Skeletal muscle tissue (tissue), 4 donors: ENCODE measurements around the gene VSTM4. TPM values are rescaled to one million over a fixed set of nuclear protein-coding genes. Genes with fewer than 3 reads are reported as not detected.

Source experiments
- H3K27ac ChIP-seq: one replicate; pipeline ENCODE4 v1.7.0; 2013; ENCODE audit warnings: mild to moderate bottlenecking, low read depth, low read length, inconsistent platforms
- H3K27me3 ChIP-seq, 3 donors: one replicate each; pipeline ENCODE4 v1.7.0; 2013; ENCODE audit warnings: low read length in 3 of 3; ENCODE audit not compliant: control insufficient read depth in 3 of 3, insufficient read depth in 3 of 3
- H3K36me3 ChIP-seq, 3 donors: one replicate each; pipeline ENCODE4 v1.7.0; 2013; ENCODE audit warnings: low read length in 3 of 3; ENCODE audit not compliant: control insufficient read depth in 3 of 3, insufficient read depth in 3 of 3
- H3K4me1 ChIP-seq, 3 donors: one replicate each; pipeline ENCODE4 v1.7.0; 2013; ENCODE audit warnings: low read length in 3 of 3, mild to moderate bottlenecking in 3 of 3; ENCODE audit not compliant: control insufficient read depth in 3 of 3, insufficient read depth in 3 of 3
- H3K4me3 ChIP-seq, 3 donors: one replicate each; pipeline ENCODE4 v1.7.0; 2013; ENCODE audit warnings: low read length in 3 of 3
- H3K9ac ChIP-seq, 3 donors: one replicate each; pipeline ENCODE4 v1.7.0; 2013; ENCODE audit warnings: low read length in 3 of 3, mild to moderate bottlenecking in 3 of 3, moderate library complexity in 2 of 3, low read depth in 1 of 3
- H3K9me3 ChIP-seq, 3 donors: one replicate each; pipeline ENCODE4 v1.7.0; 2013; ENCODE audit warnings: low read length in 3 of 3; ENCODE audit not compliant: control insufficient read depth in 3 of 3
- total RNA-seq: library from RNA; depleted of rRNA; stranded (reverse); fragments of >200 nt; gene quantifications from one replicate; pipeline ENCODE4 v1.2.3, GENCODE V29; 2014
- donor health status: Osteomylitis.

VSTM4 gene
- total RNA-seq, 1 donor from 2014 or later, result 40.7 TPM

- Histone ChIP-seq H3K4me1 (peaks cover 10 to 34% (median 12%) of the 10 kb centered on the region in 3 donors), H3K9me3 (no peaks in the 10 kb centered on the region), H3K27me3 (no peaks in the 10 kb centered on the region), H3K36me3 (peaks cover 0 to 5% (median 3%) of the 10 kb centered on the region in 3 donors), H3K4me3 (no peak overlapping the region), H3K9ac (no peak overlapping the region), H3K27ac (peak overlapping the region; percentile 36)
Measured at GRCh38 chr10:49068209-49068608, 47.1 kb downstream of the VSTM4 start.

GRCh38 chr10:49066944-49067730, 48.2 kb downstream of the VSTM4 start:
- peaks cover 10 to 28% (median 12%) of the 10 kb centered on the region in 3 donors for H3K4me1 ChIP-seq
- H3K27ac ChIP-seq, result no peak overlapping the region
- peaks cover 0 to 3% (median 3%) of the 10 kb centered on the region in 3 donors for H3K36me3 ChIP-seq
- no peak overlapping the region for H3K4me3 ChIP-seq
- H3K27me3 ChIP-seq, result no peaks in the 10 kb centered on the region
- peaks cover 0 to 3% (median 0%) of the 10 kb centered on the region in 3 donors for H3K9me3 ChIP-seq
- no peak overlapping the region for H3K9ac ChIP-seq

- peaks cover 0 to 3% (median 3%) of the 10 kb centered on the region in 3 donors for H3K36me3 ChIP-seq
- H3K9ac ChIP-seq, result no peak overlapping the region
- peaks cover 5 to 11% (median 10%) of the 10 kb centered on the region in 3 donors for H3K4me1 ChIP-seq
- H3K9me3 ChIP-seq, result peaks cover 0 to 3% (median 0%) of the 10 kb centered on the region in 3 donors
- no peak overlapping the region for H3K4me3 ChIP-seq
- no peak overlapping the region for H3K27ac ChIP-seq
- no peaks in the 10 kb centered on the region for H3K27me3 ChIP-seq
Measured at GRCh38 chr10:49062229-49062628, 53.1 kb downstream of the VSTM4 start.

GRCh38 chr10:49061667-49062066, 53.7 kb downstream of the VSTM4 start:
- no peak overlapping the region for H3K4me3 ChIP-seq
- no peak overlapping the region for H3K9ac ChIP-seq
- H3K27me3 ChIP-seq, result no peaks in the 10 kb centered on the region
- peaks cover 0 to 3% (median 0%) of the 10 kb centered on the region in 3 donors for H3K9me3 ChIP-seq
- H3K4me1 ChIP-seq, result peaks cover 5 to 13% (median 10%) of the 10 kb centered on the region in 3 donors
- peaks cover 0 to 3% (median 3%) of the 10 kb centered on the region in 3 donors for H3K36me3 ChIP-seq
- H3K27ac ChIP-seq, result no peak overlapping the region

- H3K27ac ChIP-seq, result no peak overlapping the region
- no peak overlapping the region for H3K4me3 ChIP-seq
- H3K9ac ChIP-seq, result no peak overlapping the region
- no peaks in the 10 kb centered on the region for H3K27me3 ChIP-seq
- peaks cover 0 to 3% (median 0%) of the 10 kb centered on the region in 3 donors for H3K9me3 ChIP-seq
- peaks cover 10 to 22% (median 15%) of the 10 kb centered on the region in 3 donors for H3K4me1 ChIP-seq
- peaks cover 0 to 3% (median 2%) of the 10 kb centered on the region in 3 donors for H3K36me3 ChIP-seq
Measured at GRCh38 chr10:49058463-49059255, 56.7 kb downstream of the VSTM4 start.

GRCh38 chr10:49057231-49057880, 58.0 kb downstream of the VSTM4 start:
- Histone ChIP-seq H3K27me3 (no peaks in the 10 kb centered on the region), H3K27ac (no peak overlapping the region), H3K36me3 (no peaks in the 10 kb centered on the region), H3K9ac (no peak overlapping the region), H3K9me3 (no peaks in the 10 kb centered on the region), H3K4me1 (peaks cover 10 to 28% (median 15%) of the 10 kb centered on the region in 3 donors), H3K4me3 (no peak overlapping the region)

GRCh38 chr10:49056356-49056755, 59.0 kb downstream of the VSTM4 start:
- Histone ChIP-seq H3K36me3 (no peaks in the 10 kb centered on the region), H3K4me1 (peaks cover 10 to 28% (median 15%) of the 10 kb centered on the region in 3 donors), H3K9me3 (no peaks in the 10 kb centered on the region), H3K9ac (no peak overlapping the region), H3K4me3 (no peak overlapping the region), H3K27ac (no peak overlapping the region), H3K27me3 (no peaks in the 10 kb centered on the region)

GRCh38 chr10:49055221-49055849, 60.0 kb downstream of the VSTM4 start:
- H3K36me3 ChIP-seq, result no peaks in the 10 kb centered on the region
- no peak overlapping the region for H3K9ac ChIP-seq
- no peaks in the 10 kb centered on the region for H3K9me3 ChIP-seq
- H3K27me3 ChIP-seq, result no peaks in the 10 kb centered on the region
- H3K4me3 ChIP-seq, result no peak overlapping the region
- no peak overlapping the region for H3K27ac ChIP-seq
- H3K4me1 ChIP-seq, result peaks cover 10 to 28% (median 15%) of the 10 kb centered on the region in 3 donors

- no peak overlapping the region for H3K27ac ChIP-seq
Measured at GRCh38 chr10:49054753-49055152, 60.6 kb downstream of the VSTM4 start.

More at GRCh38 chr10:49054753-49055152, 60.6 kb downstream of the VSTM4 start:
- Histone ChIP-seq H3K4me1 (peaks cover 10 to 28% (median 15%) of the 10 kb centered on the region in 3 donors), H3K9me3 (no peaks in the 10 kb centered on the region), H3K27me3 (no peaks in the 10 kb centered on the region), H3K36me3 (no peaks in the 10 kb centered on the region), H3K4me3 (no peak overlapping the region), H3K9ac (no peak overlapping the region)
